Lower leg skin (tissue), 4 donors: Measurements from ENCODE around the gene FMNL2. TPM values are rescaled to one million over a fixed set of nuclear protein-coding genes. Genes with fewer than 3 reads are reported as not detected.
A peak's percentile ranks its signal among the peaks of the same experiment; 100 is the strongest.

Experiments used
- DNase-seq, 2 donors: peaks; one replicate each; pipeline ENCODE4 v3.0.0-alpha.2; 2019; ENCODE audit warnings: low spot score in 2 of 2
- H3K4me3 ChIP-seq: fragments of 200-600 bp; sonication (generic); 2 replicates; pipeline ENCODE4 v1.5.1; 2017; ENCODE audit warnings: mild to moderate bottlenecking, low read depth; ENCODE audit not compliant: poor library complexity, severe bottlenecking
- POLR2A ChIP-seq, 2 donors: fragments of 450-650 bp; IDR thresholded peaks; one replicate each; pipeline ENCODE4 v1.6.1; 2016 to 2017; ENCODE audit warnings: antibody characterized with exemption in 2 of 2, mild to moderate bottlenecking in 1 of 2, moderate library complexity in 1 of 2
- WGBS, 2 donors: methylation state at CpG; one replicate each; pipeline ENCODE4 v1.1.5; 2018; 5-methylcytosine and 5-hydroxymethylcytosine counted together
- intact Hi-C: fragments of 100-400 bp; cut with DNase I; formaldehyde crosslinking; loops from one replicate; pipeline ENCODE4 v1.15.0; 2023; ENCODE audit warnings: low total_unique reads
- total RNA-seq, 4 donors: library from RNA; depleted of rRNA; stranded (reverse); fragments of >200 nt; gene quantifications; one replicate each; pipeline ENCODE4 v1.1.0, GENCODE V29; 2016
- TF ChIP-seq, protein P1 (sequence below), 3 donors: fragments of 450-650 bp; IDR thresholded peaks; one replicate each; pipeline ENCODE4 v1.5.1; 2016; ENCODE audit warnings: antibody characterized with exemption in 3 of 3, mild to moderate bottlenecking in 3 of 3, moderate library complexity in 2 of 3

The FMNL2 gene
- total RNA-seq, 4 donors from 2014 or later: 9.6 to 18.3 (median 12.9) TPM

GRCh38 chr2:152420363-152420762 lies 85.4 kb downstream of the FMNL2 start:
- DNase-seq: no peak

GRCh38 chr2:152420936-152421335 lies 86.0 kb downstream of the FMNL2 start:
- H3K4me3 ChIP-seq: no peak overlapping the region
- 85 to 97% methylated on average over 7 of the region's 7 CpGs for WGBS, 2 donors
- intact Hi-C loops: no loop called here
- no peak for TF ChIP-seq POLR2A (IDR thresholded peaks at IDR 0.05)
- TF ChIP-seq, protein P1, sequence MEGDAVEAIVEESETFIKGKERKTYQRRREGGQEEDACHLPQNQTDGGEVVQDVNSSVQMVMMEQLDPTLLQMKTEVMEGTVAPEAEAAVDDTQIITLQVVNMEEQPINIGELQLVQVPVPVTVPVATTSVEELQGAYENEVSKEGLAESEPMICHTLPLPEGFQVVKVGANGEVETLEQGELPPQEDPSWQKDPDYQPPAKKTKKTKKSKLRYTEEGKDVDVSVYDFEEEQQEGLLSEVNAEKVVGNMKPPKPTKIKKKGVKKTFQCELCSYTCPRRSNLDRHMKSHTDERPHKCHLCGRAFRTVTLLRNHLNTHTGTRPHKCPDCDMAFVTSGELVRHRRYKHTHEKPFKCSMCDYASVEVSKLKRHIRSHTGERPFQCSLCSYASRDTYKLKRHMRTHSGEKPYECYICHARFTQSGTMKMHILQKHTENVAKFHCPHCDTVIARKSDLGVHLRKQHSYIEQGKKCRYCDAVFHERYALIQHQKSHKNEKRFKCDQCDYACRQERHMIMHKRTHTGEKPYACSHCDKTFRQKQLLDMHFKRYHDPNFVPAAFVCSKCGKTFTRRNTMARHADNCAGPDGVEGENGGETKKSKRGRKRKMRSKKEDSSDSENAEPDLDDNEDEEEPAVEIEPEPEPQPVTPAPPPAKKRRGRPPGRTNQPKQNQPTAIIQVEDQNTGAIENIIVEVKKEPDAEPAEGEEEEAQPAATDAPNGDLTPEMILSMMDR (IDR thresholded peaks at IDR 0.05): no peak
- no peak for DNase-seq

More at GRCh38 chr2:152420363-152420762, 85.4 kb downstream of the FMNL2 start:
- intact Hi-C loops: no loop called here
- 87 to 91% methylated on average over 3 of the region's 3 CpGs for WGBS, 2 donors
- H3K4me3 ChIP-seq: no peak overlapping the region
- TF ChIP-seq POLR2A (IDR thresholded peaks at IDR 0.05): no peak
- TF ChIP-seq, protein P1 (IDR thresholded peaks at IDR 0.05): no peak

- WGBS, 2 donors: 34 to 39% methylated on average over 8 of the region's 8 CpGs
- peak in 1 of 2 donors; percentile 78 for DNase-seq
- no peak overlapping the region for H3K4me3 ChIP-seq
- intact Hi-C loops: no loop called here
- TF ChIP-seq, protein P1 (IDR thresholded peaks at IDR 0.05): no peak
- TF ChIP-seq POLR2A (IDR thresholded peaks at IDR 0.05): no peak
These were observed 86.8 kb downstream of the FMNL2 start for GRCh38 chr2:152421521-152422370.

DNA sequence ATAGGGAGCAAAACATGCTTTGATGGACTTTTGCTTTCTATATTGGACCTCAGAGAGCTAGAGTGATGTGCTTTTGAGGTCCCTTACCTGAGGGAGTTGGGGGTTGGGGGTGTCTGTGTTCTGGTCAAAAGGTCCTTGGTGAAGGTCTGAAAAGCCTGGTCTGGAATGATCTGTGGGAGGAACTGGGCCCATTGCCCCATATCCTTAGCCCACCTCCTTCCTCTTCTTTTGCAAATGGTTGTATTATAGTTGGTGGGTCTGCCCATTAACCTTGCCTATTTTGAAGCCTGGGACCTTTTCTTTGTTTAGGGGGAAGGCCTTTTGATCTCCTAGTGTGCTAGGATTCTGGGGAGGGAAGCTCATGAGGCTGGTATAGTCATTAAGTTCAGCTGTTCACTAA lies 88.7 kb downstream of the FMNL2 start:
- intact Hi-C loops: no loop called here
- H3K4me3 ChIP-seq: no peak overlapping the region
- no peak for TF ChIP-seq POLR2A (IDR thresholded peaks at IDR 0.05)
- no peak for DNase-seq

- WGBS, 2 donors: 73 to 75% methylated on average over 8 of the region's 8 CpGs
- H3K4me3 ChIP-seq: no peak overlapping the region
- TF ChIP-seq, protein P1 (IDR thresholded peaks at IDR 0.05): no peak
- TF ChIP-seq POLR2A (IDR thresholded peaks at IDR 0.05): no peak
- intact Hi-C loops: no loop called here
- DNase-seq: no peak
These were observed 91.1 kb downstream of the FMNL2 start for GRCh38 chr2:152425765-152426727.

DNA sequence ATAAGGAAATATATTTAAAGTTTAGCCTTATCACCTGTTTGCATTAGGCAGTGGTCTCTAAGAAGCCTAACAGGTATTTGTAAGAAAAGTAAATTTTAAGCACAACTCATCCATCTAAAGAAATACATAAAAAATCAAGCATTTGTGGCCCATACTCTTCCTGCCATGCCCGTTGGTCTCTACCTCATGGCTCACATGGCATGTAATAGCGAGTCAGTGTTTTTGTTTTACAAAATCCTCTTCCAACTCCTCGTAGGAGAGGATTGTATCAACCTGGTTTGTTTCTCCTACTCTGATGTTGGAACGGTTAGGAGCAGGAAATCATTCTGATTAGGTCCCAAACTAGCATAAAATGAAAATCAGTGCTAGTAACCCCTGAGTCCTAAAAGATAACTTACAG lies 91.8 kb downstream of the FMNL2 start:
- TF ChIP-seq, protein P1 (IDR thresholded peaks at IDR 0.05): no peak
- no peak for TF ChIP-seq POLR2A (IDR thresholded peaks at IDR 0.05)
- WGBS, 2 donors: 70 to 79% methylated on average over 4 of the region's 4 CpGs
- DNase-seq: no peak
- intact Hi-C loops: no loop called here
- no peak overlapping the region for H3K4me3 ChIP-seq
